ENCODE measurements around the gene SMYD2. TPM values are rescaled to one million over a fixed set of nuclear protein-coding genes. Genes with fewer than 3 reads are reported as not detected.
A peak's percentile ranks its signal among the peaks of the same experiment; 100 is the strongest.
"Not testable (repeated sequence)": the region's sequence is repeated elsewhere in the genome, so short reads cannot be mapped to it uniquely, and the experiment has no call there.

The SMYD2 gene
- total and polyA plus RNA-seq, 5 experiments from 2014 or later, result 37.2 to 41.9 (median 39.5) TPM

GRCh38 chr1:214259353-214259977 lies 21.5 kb upstream of the SMYD2 start:
- Mint-ChIP-seq H3K9me3 (peaks cover 0 to 7% (median 0%) of the 10 kb centered on the region in 9 donors), H3K4me3 (no peak overlapping the region), H3K27ac (peak overlapping the region in 1 of 10 donors; percentile 6), H3K36me3 (no peaks in the 10 kb centered on the region), H3K4me1 (peaks cover 0 to 6% (median 3%) of the 10 kb centered on the region in 4 donors), H3K27me3 (peaks cover 38 to 74% (median 62%) of the 10 kb centered on the region in 5 donors)
- DNase-seq (no peak), ATAC-seq (no peak)
- POLR2A ChIA-PET, result no interaction called here

GRCh38 chr1:214260561-214261205 lies 20.3 kb upstream of the SMYD2 start:
- POLR2A ChIA-PET, result interaction anchor here (1.9 kb wide), 1 partner anchor 68 kb away, joined by 15 read pairs; no protein-coding TSS in a partner anchor
- Mint-ChIP-seq H3K9me3 (peaks cover 0 to 4% (median 0%) of the 10 kb centered on the region in 9 donors), H3K27ac (no peak overlapping the region), H3K27me3 (peaks cover 33 to 69% (median 64%) of the 10 kb centered on the region in 5 donors), H3K4me3 (no peak overlapping the region), H3K4me1 (peaks cover 0 to 6% (median 3%) of the 10 kb centered on the region in 4 donors), H3K36me3 (no peaks in the 10 kb centered on the region)
- ATAC-seq (no peak), DNase-seq (no peak)

GRCh38 chr1:214261206-214262123 lies 19.5 kb upstream of the SMYD2 start:
- H3K9me3 Mint-ChIP-seq, result peaks cover 0 to 3% (median 0%) of the 10 kb centered on the region in 9 donors
- no peaks in the 10 kb centered on the region for H3K36me3 Mint-ChIP-seq
- H3K4me3 Mint-ChIP-seq, result no peak overlapping the region
- POLR2A ChIA-PET, result interaction anchor here (1.9 kb wide), 1 partner anchor 67 kb away, joined by 15 read pairs; no protein-coding TSS in a partner anchor
- ATAC-seq, result peak; percentile 93 to 98
- H3K27me3 Mint-ChIP-seq, result peaks cover 35 to 71% (median 60%) of the 10 kb centered on the region in 5 donors
- H3K27ac Mint-ChIP-seq, result no peak overlapping the region
- peak; percentile 62 to 87 (median 78) for DNase-seq
- peaks cover 0 to 6% (median 3%) of the 10 kb centered on the region in 4 donors for H3K4me1 Mint-ChIP-seq

GRCh38 chr1:214264196-214264595 lies 16.8 kb upstream of the SMYD2 start:
- Mint-ChIP-seq H3K4me1 (peaks cover 0 to 6% (median 3%) of the 10 kb centered on the region in 4 donors), H3K27me3 (peaks cover 28 to 59% (median 50%) of the 10 kb centered on the region in 5 donors), H3K4me3 (no peak overlapping the region), H3K36me3 (no peaks in the 10 kb centered on the region), H3K9me3 (no peaks in the 10 kb centered on the region), H3K27ac (no peak overlapping the region)
- no peak for DNase-seq
- ATAC-seq, result no peak
- POLR2A ChIA-PET, result no interaction called here

- ATAC-seq (no peak), DNase-seq (no peak)
- POLR2A ChIA-PET, result no interaction called here
- peaks cover 0 to 6% (median 3%) of the 10 kb centered on the region in 4 donors for H3K4me1 Mint-ChIP-seq
- H3K36me3 Mint-ChIP-seq, result no peaks in the 10 kb centered on the region
- no peaks in the 10 kb centered on the region for H3K9me3 Mint-ChIP-seq
- H3K4me3 Mint-ChIP-seq, result no peak overlapping the region
- no peak overlapping the region for H3K27ac Mint-ChIP-seq
- H3K27me3 Mint-ChIP-seq, result peaks cover 20 to 56% (median 43%) of the 10 kb centered on the region in 5 donors
Observed at GRCh38 chr1:214264976-214265375, 16.0 kb upstream of the SMYD2 start.

- Mint-ChIP-seq H3K4me1 (peaks cover 0 to 5% (median 2%) of the 10 kb centered on the region in 4 donors), H3K9me3 (peaks cover 0 to 4% (median 0%) of the 10 kb centered on the region in 9 donors), H3K27ac (no peak overlapping the region), H3K36me3 (no peaks in the 10 kb centered on the region), H3K4me3 (no peak overlapping the region), H3K27me3 (peaks cover 5 to 18% (median 8%) of the 10 kb centered on the region in 5 donors)
- POLR2A ChIA-PET, result interaction anchor here (2.8 kb wide), 1 partner anchor 11 kb away, joined by 11 read pairs; the partner anchor contains the start of gene SMYD2
- ATAC-seq (no peak), DNase-seq (no peak)
Observed at GRCh38 chr1:214270097-214270650, 10.8 kb upstream of the SMYD2 start.

- peak in 1 of 10 donors; percentile 20 for DNase-seq
- POLR2A ChIA-PET, result interaction anchor here (2.8 kb wide), 1 partner anchor 10 kb away, joined by 11 read pairs; the partner anchor contains the start of gene SMYD2
Observed at GRCh38 chr1:214271174-214271858, 9.6 kb upstream of the SMYD2 start.

GRCh38 chr1:214271995-214272731 lies 8.8 kb upstream of the SMYD2 start:
- DNase-seq, result no peak
- H3K4me3 Mint-ChIP-seq, result no peak overlapping the region
- peaks cover 0 to 13% (median 2%) of the 10 kb centered on the region in 9 donors for H3K9me3 Mint-ChIP-seq
- peaks cover 0 to 5% (median 3%) of the 10 kb centered on the region in 4 donors for H3K4me1 Mint-ChIP-seq
- peaks cover 0 to 12% (median 3%) of the 10 kb centered on the region in 5 donors for H3K27me3 Mint-ChIP-seq
- no peak overlapping the region for H3K27ac Mint-ChIP-seq
- POLR2A ChIA-PET, result interaction anchor here (2.8 kb wide), 1 partner anchor 9 kb away, joined by 11 read pairs; the partner anchor contains the start of gene SMYD2
- ATAC-seq, result no peak
- no peaks in the 10 kb centered on the region for H3K36me3 Mint-ChIP-seq

More at GRCh38 chr1:214271174-214271858, 9.6 kb upstream of the SMYD2 start:
- Mint-ChIP-seq H3K27me3 (peaks cover 0 to 12% (median 3%) of the 10 kb centered on the region in 5 donors), H3K36me3 (no peaks in the 10 kb centered on the region), H3K4me3 (no peak overlapping the region), H3K27ac (peak overlapping the region in 1 of 10 donors; percentile 25), H3K4me1 (peaks cover 0 to 5% (median 2%) of the 10 kb centered on the region in 4 donors), H3K9me3 (peaks cover 0 to 4% (median 0%) of the 10 kb centered on the region in 9 donors)
- peak in 1 of 2 donors; percentile 42 for ATAC-seq

GRCh38 chr1:214272964-214273533 lies 7.9 kb upstream of the SMYD2 start:
- Mint-ChIP-seq H3K27ac (no peak overlapping the region), H3K9me3 (peaks cover 0 to 13% (median 2%) of the 10 kb centered on the region in 9 donors), H3K27me3 (peaks cover 0 to 7% (median 0%) of the 10 kb centered on the region in 5 donors), H3K4me3 (no peak overlapping the region), H3K4me1 (peaks cover 3 to 5% (median 4%) of the 10 kb centered on the region in 4 donors), H3K36me3 (no peaks in the 10 kb centered on the region)
- POLR2A ChIA-PET, result interaction anchor here (2.8 kb wide), 1 partner anchor 8 kb away, joined by 11 read pairs; the partner anchor contains the start of gene SMYD2
- DNase-seq (no peak), ATAC-seq (no peak)

- H3K27ac Mint-ChIP-seq, ATAC-seq, POLR2A ChIA-PET, DNase-seq, H3K4me3 Mint-ChIP-seq, H3K27me3 Mint-ChIP-seq, H3K36me3 Mint-ChIP-seq: not testable (repeated sequence)
- Mint-ChIP-seq H3K9me3 (peaks cover 0 to 13% (median 2%) of the 10 kb centered on the region in 9 donors), H3K4me1 (peaks cover 14 to 25% (median 23%) of the 10 kb centered on the region in 4 donors)
Observed at GRCh38 chr1:214275700-214276099, 5.3 kb upstream of the SMYD2 start.
